Coronary artery (tissue), 2 donors: ENCODE results near the gene HDAC9.

Experiments
- DNase-seq: peaks from one replicate; pipeline ENCODE4 v3.0.0-alpha.2; 2017; ENCODE audit warnings: low spot score
- H3K27ac ChIP-seq, 2 donors: fragments of 200-600 bp; sonication (generic); one replicate each; pipeline ENCODE4 v1.5.1; 2016 to 2019
- H3K4me3 ChIP-seq: fragments of 200-600 bp; sonication (generic); 2 replicates; pipeline ENCODE4 v1.5.1; 2016; ENCODE audit warnings: mild to moderate bottlenecking, moderate library complexity
- CTCF ChIP-seq: fragments of 200-600 bp; sonication (generic); IDR thresholded peaks from one replicate; pipeline ENCODE4 v1.5.1; 2019; ENCODE audit warnings: antibody characterized with exemption

Gene HDAC9

DNA sequence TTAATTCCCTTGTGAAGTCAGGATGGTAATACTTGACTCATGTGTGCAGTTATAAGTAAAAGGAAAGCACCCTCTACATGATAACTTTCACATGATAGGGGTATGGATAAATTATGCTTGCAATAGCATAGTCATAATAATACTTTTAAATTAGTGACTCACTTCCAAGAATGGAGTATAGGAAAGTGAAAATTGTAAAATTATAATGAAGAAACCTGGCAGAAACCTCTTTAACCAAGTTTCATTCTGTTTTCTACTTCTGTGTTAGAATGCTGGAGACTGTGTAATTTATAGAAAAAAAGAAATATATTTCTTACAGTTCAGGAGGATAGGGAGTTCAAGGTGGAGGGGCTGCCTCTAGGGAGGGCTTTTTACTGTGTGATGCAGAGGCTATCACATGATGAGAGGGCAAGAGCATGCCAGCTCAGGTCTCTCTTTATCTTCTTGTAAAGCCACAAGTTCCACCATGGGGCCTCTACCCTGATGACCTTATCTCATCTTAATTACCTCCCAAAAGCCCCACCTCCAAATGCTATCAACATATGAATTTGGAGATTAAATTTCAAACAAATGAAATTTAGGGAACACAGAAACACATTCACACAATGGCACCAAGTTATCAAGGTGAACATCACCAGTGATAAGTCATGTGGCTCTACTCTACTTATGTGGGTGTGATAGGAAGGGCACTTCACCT is 43.2 kb downstream of the HDAC9 start:
- no peak for DNase-seq
- H3K27ac ChIP-seq: no peak overlapping the region

GRCh38 chr7:18540396-18540795 is 44.8 kb downstream of the HDAC9 start:
- TF ChIP-seq CTCF: no peak
- DNase-seq: no peak
- Histone ChIP-seq H3K4me3 (no peak overlapping the region), H3K27ac (no peak overlapping the region)

More for the DNA sequence above, 43.2 kb downstream of the HDAC9 start:
- TF ChIP-seq CTCF: no peak
- no peak overlapping the region for H3K4me3 ChIP-seq

- peak; percentile 79 for DNase-seq
- Histone ChIP-seq H3K27ac (peak overlapping the region; percentile 21 to 54), H3K4me3 (peak overlapping the region; percentile 19)
- no peak for TF ChIP-seq CTCF
These were observed 45.8 kb downstream of the HDAC9 start for GRCh38 chr7:18541181-18541870.

GRCh38 chr7:18541871-18542212 is 46.3 kb downstream of the HDAC9 start:
- Histone ChIP-seq H3K4me3 (no peak overlapping the region), H3K27ac (peak overlapping the region; percentile 21 to 54)
- TF ChIP-seq CTCF: no peak
- no peak for DNase-seq

DNA sequence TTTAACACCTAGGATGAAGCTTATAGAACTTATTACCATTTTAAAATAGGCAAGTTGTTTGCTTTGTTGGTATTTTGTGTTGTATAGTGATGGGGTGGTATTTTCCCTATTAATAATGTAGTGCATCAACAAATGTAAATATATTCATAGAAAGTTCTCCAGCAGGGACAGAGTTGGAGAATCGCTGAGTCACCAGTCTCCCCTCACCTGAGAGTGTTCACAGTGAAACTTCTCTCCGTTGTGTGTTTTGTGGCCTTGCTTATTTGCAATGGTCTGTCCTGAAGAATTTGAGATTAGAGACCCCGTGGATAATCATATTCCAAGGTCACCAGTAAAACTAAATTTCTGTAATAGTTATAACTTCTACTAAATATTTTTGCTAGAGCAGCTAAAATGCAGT is 51.0 kb downstream of the HDAC9 start:
- no peak for TF ChIP-seq CTCF
- no peak for DNase-seq
- Histone ChIP-seq H3K27ac (no peak overlapping the region), H3K4me3 (no peak overlapping the region)

DNA sequence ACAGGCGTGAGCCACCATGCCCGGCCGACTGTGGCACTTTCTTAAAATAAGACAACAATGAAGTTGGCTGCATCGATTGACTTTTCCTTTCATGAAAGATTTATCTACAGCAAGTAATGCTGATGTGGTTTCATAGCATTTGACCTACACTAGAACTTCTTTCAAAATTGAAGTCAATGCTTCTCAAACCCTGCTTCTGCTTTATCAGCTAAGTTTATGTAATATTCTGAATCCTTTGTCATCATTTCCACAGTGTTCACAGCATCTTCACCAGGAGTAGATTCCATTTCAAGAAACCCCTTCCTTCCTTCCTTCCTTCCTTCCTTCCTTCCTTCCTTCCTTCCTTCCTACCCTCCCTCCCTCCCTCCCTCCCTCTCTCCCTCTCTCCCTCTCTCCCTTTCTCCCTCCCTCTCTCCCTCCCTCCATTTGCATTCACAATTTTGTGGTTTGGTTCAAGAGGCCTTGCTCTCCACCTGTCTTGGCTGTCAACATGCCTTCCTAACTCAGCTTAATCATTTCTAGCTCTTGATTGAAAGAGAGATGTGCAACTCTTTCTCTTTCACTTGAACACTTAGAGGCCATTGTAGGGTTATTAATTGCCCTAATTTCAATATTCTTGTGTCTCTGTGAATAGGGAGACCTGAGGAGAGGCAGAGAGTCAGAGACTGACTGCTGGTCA is 52.1 kb downstream of the HDAC9 start:
- Histone ChIP-seq H3K27ac (no peak overlapping the region), H3K4me3 (no peak overlapping the region)
- no peak for TF ChIP-seq CTCF
- DNase-seq: no peak
